GM19372 (cell line): ENCODE measurements around the gene FXR1.
"Not testable (repeated sequence)": the region's sequence is repeated elsewhere in the genome, so short reads cannot be mapped to it uniquely, and the experiment has no call there.

Source experiments
- ATAC-seq: cut with Tn5 transposase; IDR thresholded peaks from one replicate; pipeline ENCODE4 v1.9.1; 2021; ENCODE audit warnings: mild to moderate bottlenecking, low read depth, moderate library complexity; ENCODE audit not compliant: unreplicated experiment

Gene FXR1

GRCh38 chr3:181002331-181002730, 89.9 kb downstream of the FXR1 start:
- not testable (repeated sequence) for ATAC-seq

- ATAC-seq = not testable (repeated sequence)
Observed at GRCh38 chr3:181003469-181003868, 91.0 kb downstream of the FXR1 start.

- ATAC-seq = no peak
Observed at GRCh38 chr3:181006541-181006940, 94.1 kb downstream of the FXR1 start.

GRCh38 chr3:181007262-181007661, 94.8 kb downstream of the FXR1 start:
- no peak for ATAC-seq

- ATAC-seq = no peak
Observed at GRCh38 chr3:181008796-181009195, 96.3 kb downstream of the FXR1 start.

- no peak for ATAC-seq
Observed at GRCh38 chr3:181009225-181009624, 96.8 kb downstream of the FXR1 start.

GRCh38 chr3:181017690-181018089, 105.2 kb downstream of the FXR1 start:
- ATAC-seq = no peak

GRCh38 chr3:181025204-181025603, 112.7 kb downstream of the FXR1 start:
- no peak for ATAC-seq

GRCh38 chr3:181030948-181031347, 118.5 kb downstream of the FXR1 start:
- ATAC-seq = no peak
